IPS-NIHi7 (cell line): ENCODE data around the gene MRPL10.

Experiments used
- DNase-seq: peaks from one replicate; pipeline ENCODE4 v3.0.0; 2012; ENCODE audit warnings: mixed read lengths; ENCODE audit errors: extremely low spot score

The MRPL10 gene

DNA sequence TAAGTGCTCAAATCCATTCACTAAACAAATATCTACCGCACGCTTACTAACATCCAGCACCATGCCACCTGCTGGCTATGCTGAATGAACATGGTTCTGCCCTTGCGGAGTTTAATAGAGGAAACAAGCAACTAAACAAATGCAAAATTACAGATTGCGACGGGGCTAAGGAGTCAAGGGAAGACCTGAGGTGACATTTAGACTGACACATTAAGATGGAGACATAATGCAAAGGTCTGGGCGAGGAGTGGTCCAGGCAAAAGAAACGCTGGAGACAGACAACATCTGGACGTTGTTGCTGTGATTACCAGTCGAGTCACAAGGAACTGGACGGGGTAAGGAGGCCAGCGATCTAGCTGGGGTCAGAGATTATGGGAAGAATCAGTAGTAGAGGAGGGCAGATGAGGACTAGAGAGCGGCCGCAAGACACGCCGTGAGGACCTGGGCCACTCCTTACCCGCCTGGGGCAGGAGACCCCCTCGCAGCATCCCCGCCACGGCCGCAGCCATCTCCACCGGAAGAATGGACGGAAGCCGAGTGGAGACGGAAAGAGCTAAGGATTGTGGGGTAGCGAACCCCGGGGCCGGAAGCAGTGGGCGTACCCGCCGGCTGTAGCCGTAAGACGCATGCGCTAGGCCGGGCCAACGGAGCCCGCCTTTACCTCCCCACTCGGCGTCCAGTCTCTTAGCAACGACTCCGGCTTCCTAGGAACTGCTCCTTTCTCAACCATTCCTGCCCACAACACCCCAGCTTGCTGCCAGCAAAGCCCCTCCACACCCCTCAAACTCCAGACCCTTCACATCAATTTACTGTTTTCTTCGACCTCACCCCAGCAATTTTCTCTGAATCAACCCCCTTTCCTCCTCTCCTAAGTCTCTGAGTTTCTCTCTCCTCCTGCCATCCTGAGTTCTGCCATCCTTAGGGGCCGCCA, at the start of gene MRPL10, which contains the start of gene LRRC46:
Gene MRPL10, minus strand, starts transcription at position 539 of the 931 bp plus-strand sequence. Its CDS starts 30 bp downstream, at position 509.
Gene LRRC46, plus strand, starts transcription at position 668 of the 931 bp plus-strand sequence. CDS start 320 bp downstream, outside the sequence.
- DNase-seq, result peak; percentile 100

DNA sequence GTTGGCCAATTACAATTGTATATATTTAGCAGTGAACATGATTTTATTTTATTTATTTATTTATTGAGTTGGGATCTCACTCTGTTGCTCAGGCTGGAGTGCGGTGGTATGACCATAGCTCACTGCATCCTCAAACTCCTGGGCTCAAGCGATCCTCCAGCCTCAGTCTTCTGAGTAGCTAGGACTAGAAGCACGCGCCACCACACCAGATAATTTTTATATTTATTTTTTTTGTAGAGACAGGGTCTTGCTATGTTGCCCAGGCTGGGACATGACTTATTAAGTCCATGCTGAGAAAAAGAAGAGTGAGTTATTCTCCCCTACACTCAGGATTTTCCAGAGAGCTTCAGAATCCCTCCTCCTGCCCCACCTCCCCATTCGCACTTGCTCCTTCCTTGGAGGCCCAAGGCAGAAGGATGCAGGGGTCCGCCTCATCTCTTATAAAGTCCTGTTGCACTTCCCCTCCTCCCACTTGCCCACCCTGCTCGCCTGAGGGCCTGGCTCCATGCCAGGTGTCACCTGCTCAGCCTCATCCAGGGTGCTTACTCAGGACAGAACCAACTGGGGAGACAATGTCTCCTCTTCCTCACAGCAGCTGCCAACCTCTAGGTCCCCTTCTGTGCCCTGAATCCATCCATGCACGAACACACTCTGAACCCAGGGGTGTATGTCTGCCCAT, 48.6 kb upstream of the MRPL10 start:
- no peak for DNase-seq

DNA sequence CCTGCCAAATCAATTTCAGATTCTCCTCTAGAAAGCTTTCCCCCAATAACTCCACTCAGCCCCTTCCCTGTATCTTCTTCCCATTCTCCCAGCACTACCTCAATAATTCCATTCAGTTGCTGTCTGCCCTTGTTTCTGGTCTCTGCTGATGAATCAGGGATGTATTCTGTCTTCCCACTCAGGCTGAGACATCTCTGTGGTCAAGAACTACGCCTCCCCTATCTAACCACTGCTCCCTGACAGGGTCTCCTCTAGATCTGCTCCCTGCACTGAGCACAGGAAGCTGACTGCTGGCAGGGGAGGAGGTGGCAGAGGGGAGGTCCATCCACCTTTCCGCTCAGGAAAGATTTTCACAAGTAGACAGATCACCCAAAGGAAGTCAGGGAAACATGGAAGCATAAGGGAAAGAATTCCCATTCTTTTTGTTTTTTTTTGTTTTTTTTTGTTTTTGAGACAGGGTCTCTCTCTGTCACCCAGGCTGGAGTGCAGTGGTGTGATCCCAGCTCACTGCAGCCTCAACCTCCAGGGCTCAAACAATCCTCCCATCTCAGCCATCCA, 47.8 kb upstream of the MRPL10 start:
- DNase-seq, result no peak

DNA sequence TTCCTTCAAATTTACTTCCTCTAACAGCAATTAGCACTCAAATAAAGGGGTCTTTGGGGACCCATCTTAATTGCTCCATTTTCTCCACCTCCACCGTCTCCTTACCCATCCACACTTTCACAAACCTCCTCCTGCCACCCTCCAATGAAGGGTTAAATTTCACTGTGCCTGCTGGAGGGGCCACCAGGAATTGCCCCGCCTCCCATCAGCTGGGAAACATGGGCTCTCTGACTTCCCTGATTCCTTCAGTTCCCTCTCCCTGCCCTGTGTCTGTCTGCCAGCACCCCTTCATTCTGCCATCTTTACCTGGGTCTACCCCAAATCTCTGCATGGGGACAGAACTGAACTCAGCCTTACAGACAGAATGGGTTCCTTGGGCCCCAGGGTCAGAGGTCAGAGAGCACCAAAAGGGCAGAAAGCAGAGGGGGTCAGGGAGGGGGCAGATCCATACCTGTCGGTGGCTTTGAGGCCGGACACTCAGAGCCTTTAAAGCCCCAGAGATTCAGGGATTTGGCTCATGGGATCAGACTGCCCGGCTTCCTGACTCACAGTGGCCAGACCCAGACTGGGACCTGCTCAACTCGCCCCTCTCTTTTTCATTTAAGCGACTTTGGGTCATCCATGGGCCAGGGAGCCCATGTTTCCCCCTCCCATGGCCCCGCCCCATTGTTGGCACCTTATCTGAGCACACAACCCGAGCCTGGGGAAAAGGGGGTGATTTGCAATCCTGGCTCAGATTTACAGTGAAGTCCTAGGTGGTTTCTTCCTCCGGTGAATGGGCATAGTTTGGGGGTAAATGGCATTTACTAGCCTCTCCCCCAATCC, 47.1 kb upstream of the MRPL10 start:
- DNase-seq, result no peak

DNA sequence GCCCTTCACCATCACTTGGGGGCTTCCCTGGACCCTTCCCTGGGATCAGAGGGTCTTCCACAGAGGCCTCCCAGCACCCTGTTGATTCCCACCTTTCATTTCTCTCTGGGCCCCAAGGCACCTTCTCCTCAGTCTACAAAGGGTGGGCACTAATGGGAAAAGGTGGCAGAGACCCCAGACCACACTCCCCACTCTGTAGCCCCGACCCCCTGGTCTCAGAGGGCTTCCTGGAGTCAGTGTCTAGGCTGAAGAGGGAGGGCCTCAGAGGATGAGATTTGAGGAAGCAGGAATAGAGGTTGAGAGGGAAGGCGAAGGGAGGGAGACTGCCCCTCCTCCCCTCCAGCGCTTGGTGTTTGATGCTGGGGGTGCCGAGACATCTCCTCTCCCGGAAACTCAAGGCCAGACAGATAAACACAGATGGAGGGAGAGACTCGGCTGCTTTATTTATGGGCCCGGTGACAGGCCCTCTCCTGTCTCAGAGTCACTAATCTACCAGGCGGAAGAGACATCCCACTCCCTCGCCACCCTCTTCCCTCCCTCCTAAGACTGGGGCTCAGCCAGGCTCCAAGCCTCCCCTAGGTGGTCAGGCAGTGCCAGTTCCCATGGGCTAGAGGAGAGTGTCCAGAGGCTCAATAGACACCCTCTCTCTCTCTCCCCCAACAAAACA, 46.2 kb upstream of the MRPL10 start:
- DNase-seq, result no peak

DNA sequence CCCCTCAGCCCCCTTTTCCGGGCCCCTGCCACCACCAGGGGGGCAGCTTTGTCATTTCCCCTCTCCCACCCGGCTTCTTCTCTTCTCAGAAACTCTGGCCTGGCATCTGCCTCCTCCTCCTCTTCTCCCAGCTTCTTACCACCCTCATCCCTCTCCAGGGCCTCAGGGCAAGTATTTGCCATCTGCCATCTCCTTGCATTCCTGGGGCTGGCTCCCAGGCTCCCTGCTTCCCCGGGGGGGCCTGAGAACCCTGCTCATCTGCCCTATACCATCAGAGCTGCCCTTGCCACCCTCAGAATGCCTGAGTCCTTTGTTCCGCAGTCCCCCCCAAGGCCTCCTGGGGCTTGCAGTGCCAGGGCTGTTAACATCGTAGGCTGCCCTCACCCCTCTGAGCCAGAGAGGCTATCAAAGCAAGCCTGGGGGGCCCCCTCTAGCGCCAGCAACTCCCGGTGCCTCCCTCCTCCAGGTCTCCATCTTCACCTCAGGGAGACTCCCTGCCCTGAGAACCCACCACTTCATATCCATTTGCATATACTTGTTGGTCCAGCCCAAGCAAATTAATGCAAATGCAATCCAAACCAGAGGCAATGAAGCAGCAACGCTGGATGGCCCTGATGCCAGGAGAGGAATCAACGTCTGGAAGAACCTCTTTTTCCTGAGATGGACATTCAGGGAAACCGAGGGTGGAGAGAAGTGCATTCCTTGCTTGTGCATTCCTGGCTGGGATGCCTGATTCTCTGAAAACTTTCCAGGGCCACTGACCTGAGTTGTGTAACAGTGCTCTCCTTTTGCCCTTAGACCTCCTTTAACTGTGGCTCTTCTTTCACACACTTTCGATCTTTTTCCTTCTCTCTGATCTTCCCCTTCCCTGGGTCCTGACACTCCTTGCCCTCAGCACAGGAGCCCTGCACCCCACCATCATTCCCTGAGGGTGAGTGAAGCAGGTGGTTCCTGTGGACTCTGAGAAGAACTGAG, 44.0 kb upstream of the MRPL10 start:
- DNase-seq, result no peak

DNA sequence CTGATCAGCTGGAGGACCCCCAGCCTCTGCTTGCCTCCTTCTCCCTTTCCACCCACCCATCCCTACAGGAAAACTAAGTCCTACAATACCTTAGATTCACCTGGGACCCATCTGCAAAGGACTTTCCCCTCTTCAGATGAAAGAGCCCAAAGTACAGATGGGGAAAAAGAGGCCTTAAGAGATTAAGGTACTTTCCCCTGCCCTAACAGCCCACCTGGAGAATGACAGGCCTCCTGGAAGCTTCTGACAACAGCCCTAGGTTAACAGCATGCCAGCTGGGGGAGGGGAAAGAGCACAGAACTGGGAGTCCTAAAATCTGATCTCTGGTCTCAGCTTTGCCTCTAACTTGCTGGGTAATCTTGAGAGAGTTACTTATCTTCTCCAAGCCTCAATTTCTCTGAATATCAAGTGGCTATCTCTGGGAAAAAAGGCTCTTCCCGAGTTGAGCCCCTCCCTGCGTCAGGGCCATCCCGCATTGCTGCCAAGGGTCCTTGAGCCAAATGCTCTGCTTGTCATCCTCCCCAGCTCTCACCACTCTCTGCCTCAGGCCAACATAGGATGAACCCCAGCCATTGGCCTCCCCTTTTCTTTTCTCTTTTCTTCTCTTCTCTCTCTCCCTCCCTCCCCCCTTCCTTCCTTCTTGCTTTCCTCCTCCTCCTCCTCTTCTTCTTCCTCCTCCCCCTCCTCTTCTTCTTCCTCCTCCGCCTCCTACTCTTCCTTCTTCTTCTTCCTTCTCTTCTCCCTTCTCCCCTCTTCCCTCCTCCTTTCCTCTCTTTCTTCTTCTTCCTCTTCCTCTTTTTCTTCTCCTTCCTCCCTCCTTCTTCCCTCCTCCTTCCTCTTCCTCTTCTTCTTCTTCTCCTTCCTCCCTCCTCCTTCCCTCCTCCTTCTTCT, 42.1 kb upstream of the MRPL10 start:
- DNase-seq, result no peak

DNA sequence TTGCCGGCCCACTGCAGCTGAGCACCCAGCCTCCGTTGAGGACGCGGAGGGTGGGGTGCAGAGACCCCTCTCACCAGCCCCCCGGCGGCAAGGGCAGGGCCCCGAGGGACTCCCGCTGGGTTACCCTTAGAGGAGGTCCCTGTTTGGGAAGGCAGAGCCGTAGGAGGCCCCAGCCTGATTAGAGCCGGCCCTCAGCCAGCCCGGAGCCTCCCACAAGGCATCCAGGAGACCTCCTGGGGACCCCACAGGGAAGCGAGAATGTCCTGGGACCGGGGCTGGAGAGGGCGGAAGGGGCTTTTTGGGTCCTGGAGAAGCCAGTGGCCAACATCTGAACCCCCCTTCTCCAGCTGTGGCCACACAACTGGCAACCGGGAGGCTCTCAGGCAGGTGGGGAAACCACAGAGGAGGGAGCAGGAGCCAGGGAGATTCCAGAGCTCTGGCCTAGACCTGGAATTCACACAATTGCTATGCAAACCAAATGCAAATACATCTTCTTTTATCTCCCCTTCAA, 41.4 kb upstream of the MRPL10 start:
- DNase-seq, result no peak

DNA sequence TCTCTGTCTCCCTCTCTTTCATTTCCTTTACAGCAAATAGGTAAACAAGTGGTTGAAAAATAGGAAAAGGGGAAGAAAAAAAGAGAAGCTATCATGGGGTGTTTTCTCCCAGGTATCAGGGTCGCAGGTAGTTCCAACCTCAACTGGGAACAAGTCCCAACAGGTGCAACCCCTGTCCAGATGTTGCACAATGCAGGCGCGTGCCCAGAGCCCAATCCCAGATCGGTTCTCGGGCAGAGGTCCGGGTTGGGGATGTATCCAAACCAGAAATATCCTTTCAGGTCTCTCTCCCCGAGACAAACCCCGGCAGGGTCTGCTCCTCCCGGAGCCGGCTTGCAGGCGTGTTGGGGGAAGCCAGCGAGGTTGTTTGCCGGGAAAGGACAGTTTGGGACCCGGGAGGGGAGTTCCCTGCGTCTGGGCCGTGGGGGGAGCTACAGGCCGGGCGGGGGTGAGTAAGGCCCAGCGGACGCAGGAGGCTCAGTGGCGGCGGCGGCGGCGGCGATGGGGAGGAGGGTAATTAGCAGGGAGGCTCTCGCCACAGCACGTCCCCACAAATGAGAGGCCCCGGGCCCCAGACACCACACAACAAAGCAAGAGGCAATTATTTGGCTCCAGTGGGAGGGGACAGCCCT, 40.8 kb upstream of the MRPL10 start:
- peak; percentile 60 for DNase-seq

DNA sequence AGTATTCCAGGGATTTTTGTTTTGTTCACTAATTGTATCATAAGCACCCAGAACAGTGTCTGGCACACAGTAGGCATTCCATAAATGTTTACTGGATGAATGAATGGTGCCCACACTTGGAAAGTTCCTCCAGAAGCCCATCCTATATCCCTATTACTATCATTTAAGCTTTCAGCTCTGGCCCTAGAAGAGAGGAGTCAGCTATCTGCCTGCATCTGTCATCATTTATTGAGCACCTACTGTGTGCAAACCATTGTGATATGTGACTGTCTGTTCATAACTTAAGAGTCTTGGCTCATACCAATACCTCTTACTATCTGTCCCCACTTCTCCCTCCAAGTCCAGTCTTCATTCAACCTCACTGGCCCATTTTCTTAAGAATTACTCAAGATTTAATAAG, 39.7 kb upstream of the MRPL10 start:
- no peak for DNase-seq

DNA sequence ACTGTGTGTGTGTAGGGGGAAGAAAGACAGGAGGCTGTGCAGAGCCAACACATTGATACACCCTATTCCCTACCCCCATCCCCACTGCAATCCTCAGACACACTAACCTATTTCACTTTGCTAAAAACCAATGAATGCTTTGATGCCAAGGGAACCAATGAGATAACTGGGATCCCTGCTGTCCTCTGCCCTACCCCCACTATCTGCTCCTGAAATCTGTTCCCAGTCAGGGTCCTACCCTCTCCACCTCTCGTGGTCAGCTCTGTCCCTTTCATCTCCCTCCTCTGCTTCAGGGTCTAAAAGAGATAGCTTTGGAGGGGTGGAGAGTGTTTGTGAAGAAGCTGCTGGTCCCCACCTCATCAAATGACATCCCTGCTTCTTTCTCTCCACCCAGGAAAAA, 38.7 kb upstream of the MRPL10 start:
- DNase-seq, result no peak

DNA sequence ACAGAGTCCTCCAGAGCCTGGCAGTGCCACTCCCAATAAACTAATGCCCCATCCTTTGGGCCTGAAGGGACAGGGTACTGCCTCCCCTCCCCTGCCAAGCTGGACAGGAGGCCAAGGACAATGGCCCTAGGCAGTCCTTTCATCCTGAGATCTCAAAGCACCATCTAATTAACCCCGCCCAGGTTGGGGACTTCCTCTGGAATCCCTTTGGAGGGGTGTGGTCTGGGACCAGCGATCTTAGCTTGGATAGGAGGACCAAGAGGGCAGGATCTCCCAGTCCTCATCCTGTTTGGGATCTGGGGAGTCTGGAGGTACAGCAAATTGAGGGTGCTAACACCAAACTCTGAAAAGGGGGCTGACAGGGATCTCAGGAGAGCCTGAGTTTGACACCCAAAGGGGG, 37.8 kb upstream of the MRPL10 start:
- no peak for DNase-seq

DNA sequence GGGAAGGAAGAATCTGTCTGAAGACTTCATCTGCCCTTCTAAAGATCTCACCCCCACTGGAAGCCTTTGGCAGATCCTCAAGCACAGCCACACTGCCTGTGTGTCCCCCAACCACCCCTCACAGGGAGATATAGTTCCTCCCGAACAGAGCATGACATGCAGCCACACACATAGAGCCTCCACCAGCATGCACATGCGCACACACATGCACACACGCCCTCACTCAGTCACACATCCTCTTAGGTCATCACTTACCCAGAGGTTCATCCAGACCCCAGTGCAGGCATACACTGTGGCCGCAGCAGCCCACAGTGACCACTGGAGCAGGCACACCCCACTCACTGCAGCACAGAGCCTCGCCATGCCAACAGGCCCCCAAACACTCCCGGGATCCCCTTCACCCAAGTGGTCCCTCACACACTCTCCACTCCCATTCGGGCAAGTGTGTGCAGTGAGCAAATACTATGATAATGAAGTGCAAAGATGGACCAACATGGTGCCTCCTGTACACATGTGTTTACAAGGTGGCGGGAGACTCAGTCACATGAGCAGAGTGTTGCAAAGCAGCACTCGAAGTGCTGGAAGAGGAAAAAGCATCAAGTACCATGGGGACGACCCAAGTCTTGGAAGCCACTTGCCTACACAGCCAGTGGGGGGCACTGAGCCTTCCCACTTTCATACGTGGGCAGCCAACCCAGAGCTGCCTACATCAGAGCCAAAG, 36.6 kb upstream of the MRPL10 start:
- DNase-seq, result no peak

DNA sequence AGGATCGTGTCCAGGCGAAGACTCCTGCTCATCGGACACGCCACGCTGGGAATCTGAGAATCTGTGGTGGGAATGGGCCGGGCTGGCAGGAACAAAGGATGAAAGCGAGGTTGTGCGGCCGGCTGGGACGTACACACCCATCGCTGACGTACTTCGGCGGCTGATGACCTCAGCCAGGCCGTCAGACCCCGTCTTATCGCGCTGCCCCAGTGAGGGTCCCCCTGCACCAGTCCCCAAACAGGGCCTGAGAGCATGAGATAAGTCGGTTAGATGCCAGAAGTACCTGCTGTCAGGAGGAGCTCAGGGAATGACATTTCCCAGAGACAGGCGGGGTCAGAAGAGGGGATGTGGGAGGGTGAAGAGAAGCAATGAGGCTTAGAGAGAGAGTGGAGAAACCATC, 35.6 kb upstream of the MRPL10 start:
- no peak for DNase-seq

DNA sequence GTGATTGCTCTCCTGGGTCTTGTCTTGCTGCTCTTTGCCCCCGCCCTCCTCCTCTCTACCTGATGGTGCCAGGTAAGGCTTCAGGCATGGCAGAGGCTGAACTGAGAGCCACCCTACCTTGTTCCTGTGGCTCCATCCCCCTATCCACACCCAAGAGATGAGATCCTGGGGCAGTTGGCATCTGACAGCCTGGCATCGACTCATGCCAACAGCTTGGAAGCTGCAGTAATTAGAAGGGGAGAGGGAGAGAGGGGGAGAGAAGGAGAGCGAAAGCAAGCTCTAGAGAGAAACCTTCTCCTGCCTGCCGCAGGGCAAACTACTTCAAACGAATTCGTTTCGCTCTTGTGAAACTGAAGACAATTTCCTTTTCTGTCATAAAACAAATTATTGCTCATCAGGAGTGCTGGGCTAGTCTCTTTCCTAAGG, 33.5 kb upstream of the MRPL10 start:
- DNase-seq, result no peak

DNA sequence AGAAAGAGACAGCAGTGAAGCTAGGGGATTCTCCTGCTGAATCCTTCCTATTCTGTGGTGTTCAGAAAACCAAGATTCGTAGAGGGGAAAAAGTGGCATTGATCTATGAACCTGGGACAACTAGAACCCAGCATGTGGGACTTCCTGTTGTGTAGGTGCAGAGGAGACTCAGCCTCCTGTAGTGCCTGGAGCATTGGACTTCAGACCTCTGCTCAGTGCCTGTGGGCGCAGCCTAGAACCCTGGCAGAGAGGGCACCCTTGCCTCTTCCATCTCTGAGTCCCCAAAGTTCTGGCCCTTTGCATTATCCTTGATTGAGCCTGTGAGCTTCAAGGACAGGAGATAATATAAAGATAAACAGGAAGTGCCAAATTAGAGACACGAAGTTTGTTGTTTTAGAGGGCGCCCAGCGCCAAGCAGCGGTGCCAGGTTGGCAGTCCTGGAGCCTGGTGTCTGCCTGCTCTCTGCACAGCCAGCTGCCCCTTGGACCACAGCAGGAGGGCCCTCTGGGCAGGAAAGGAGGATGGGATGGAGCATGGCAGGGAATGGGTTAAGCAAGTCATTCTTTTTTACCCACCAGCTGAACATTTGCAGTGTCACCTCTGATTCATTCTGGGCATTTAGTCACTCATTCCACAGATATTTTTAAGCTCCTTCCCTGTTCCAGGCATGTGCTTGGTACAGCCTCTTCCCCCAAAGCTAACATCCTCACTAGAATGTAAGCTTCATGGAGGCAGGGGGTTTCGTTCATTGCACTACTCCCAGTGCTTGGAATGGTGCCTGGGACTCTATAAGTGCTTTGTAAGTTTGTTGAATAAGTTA, 31.5 kb upstream of the MRPL10 start:
- no peak for DNase-seq

DNA sequence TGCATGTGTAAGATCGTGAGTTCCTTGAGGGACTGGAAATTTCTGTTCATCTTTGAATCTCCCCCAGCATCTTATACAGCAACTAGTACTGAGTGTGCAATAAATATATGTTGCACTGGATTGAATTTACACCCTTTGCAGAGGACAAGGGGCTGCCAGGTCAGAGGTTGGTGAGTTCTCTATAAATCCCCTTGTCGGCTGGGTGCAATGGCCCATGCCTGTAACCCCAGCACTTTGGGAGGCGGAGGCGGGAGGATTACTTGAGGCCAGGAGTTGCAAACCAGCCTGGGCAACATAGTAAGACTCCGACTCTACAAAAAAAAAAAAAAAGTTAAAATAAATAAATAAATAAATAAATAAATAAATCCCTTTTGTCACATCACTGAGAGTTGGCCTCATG, 29.0 kb upstream of the MRPL10 start:
- DNase-seq, result no peak
